LNCAP (cell line): ENCODE measurements around the gene RABGAP1.

Experiments
- TF ChIP-seq, protein P1 (sequence below): fragments of 450-650 bp; IDR thresholded peaks from 2 replicates; pipeline ENCODE4 v1.5.1; 2017; ENCODE audit warnings: mild to moderate bottlenecking

RABGAP1 gene

GRCh38 chr9:122949696-122950095, 8.9 kb downstream of the RABGAP1 start:
- TF ChIP-seq, protein P1, sequence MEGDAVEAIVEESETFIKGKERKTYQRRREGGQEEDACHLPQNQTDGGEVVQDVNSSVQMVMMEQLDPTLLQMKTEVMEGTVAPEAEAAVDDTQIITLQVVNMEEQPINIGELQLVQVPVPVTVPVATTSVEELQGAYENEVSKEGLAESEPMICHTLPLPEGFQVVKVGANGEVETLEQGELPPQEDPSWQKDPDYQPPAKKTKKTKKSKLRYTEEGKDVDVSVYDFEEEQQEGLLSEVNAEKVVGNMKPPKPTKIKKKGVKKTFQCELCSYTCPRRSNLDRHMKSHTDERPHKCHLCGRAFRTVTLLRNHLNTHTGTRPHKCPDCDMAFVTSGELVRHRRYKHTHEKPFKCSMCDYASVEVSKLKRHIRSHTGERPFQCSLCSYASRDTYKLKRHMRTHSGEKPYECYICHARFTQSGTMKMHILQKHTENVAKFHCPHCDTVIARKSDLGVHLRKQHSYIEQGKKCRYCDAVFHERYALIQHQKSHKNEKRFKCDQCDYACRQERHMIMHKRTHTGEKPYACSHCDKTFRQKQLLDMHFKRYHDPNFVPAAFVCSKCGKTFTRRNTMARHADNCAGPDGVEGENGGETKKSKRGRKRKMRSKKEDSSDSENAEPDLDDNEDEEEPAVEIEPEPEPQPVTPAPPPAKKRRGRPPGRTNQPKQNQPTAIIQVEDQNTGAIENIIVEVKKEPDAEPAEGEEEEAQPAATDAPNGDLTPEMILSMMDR, result no peak

DNA sequence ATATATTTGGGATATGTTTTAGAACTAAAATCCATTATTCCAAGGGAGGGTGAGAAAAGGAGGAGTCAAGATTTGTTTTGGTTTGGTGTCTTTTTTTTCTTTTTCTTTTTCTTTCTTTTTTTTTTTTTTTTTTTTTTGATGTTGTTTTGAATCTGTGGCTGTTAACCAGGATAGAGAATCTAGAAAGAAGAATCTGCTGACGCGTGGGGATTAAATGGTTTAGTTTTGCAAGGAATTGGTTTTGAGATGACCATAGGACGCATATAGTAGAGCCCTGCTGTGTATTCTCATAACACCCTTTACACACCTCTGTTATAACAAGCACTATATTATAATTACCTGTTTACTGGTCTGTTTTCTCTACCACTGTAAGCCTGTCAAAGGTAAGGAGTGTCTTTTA, 9.4 kb downstream of the RABGAP1 start:
- TF ChIP-seq, protein P1, result no peak

GRCh38 chr9:122951056-122951455, 10.2 kb downstream of the RABGAP1 start:
- TF ChIP-seq, protein P1, result no peak

- TF ChIP-seq, protein P1, result no peak
These were observed 13.5 kb downstream of the RABGAP1 start for GRCh38 chr9:122954253-122954691.

DNA sequence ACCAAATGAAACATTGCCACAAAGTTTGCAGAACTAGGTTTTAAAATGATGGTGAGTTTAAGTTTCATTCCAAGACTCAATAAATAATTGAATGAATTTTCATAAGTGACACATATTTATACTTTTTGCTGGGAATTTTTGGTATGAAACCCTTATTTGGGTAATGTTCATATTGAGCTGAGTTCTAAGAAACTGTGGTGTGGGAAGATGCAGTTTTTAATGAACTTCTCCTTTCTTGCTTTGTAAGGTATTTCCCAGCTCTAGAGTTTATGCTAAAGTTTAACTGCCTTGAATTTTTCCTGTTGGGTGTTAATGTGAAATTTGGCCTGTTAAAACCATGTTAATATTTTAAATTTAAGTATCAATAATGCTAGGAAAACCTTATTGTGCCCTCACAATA, 15.1 kb downstream of the RABGAP1 start:
- TF ChIP-seq, protein P1, result no peak

DNA sequence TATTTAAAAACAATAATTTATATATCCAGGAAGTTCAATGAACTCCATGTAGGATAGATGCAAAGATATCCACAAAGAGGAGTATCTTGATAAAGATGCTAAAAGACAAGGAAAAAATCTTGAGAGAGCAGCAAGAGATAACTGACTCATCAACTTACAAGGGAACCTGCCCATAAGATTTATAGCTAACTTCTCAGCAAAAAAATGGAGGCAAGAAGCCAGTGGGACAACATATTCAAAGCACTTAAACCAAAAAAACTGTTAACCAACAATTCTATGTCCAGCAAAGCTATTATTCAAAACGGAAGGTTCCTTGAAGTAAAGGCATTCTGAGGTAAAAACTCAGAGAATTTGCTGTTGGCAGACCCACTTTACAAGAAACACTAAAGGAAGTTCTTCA, 20.3 kb downstream of the RABGAP1 start:
- TF ChIP-seq, protein P1, result no peak

DNA sequence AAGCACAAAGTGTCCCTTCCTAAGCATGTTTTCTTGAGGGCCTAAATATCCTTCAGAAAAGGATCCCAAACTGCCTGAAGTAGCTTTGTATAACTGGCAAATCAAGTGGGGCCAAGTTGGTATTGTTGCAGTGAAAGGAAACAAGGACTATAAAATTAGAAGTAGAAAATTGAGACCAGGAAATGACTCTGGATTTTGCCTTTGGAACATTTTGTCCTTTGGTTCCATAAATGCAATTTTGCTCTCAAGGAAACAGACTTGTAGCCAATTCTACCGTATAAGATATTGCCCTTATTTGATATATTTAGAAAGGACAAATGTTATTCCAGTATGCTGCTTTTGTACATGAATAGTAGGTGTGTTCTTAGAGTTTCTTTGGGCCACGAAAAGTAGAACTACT, 34.4 kb downstream of the RABGAP1 start:
- TF ChIP-seq, protein P1, result no peak

- TF ChIP-seq, protein P1, result no peak
These were observed 37.8 kb downstream of the RABGAP1 start for GRCh38 chr9:122978601-122979000.
